ENCODE results near the gene KIF3C.
"Not testable (repeated sequence)": the region's sequence is repeated elsewhere in the genome, so short reads cannot be mapped to it uniquely, and the experiment has no call there.

KIF3C gene

GRCh38 chr2:25915944-25916772 is 66.1 kb downstream of the KIF3C start:
- DNase-seq (ENCODE audit: low read depth) = not testable (repeated sequence)

GRCh38 chr2:25915411-25915810 is 66.9 kb downstream of the KIF3C start:
- not testable (repeated sequence) for DNase-seq (ENCODE audit: low read depth)

GRCh38 chr2:25913696-25913973 is 68.7 kb downstream of the KIF3C start:
- not testable (repeated sequence) for DNase-seq (ENCODE audit: low read depth)

- DNase-seq (ENCODE audit: low read depth) = peak; percentile 8
Observed at GRCh38 chr2:25912851-25913695, 69.2 kb downstream of the KIF3C start.

- DNase-seq (ENCODE audit: low read depth) = not testable (repeated sequence)
Observed at GRCh38 chr2:25909574-25909973, 72.7 kb downstream of the KIF3C start.

- no peak for DNase-seq (ENCODE audit: low read depth)
Observed at GRCh38 chr2:25905126-25905525, 77.2 kb downstream of the KIF3C start.

- DNase-seq (ENCODE audit: low read depth) = no peak
Observed at GRCh38 chr2:25903216-25903776, 79.0 kb downstream of the KIF3C start.

- no peak for DNase-seq (ENCODE audit: low read depth)
Observed at GRCh38 chr2:25899404-25899970, 82.8 kb downstream of the KIF3C start.

- DNase-seq (ENCODE audit: low read depth) = no peak
Observed at GRCh38 chr2:25897506-25897905, 84.8 kb downstream of the KIF3C start.

GRCh38 chr2:25896308-25896707 is 86.0 kb downstream of the KIF3C start:
- DNase-seq (ENCODE audit: low read depth) = not testable (repeated sequence)

- DNase-seq (ENCODE audit: low read depth) = no peak
Observed at GRCh38 chr2:25895610-25896009, 86.7 kb downstream of the KIF3C start.

GRCh38 chr2:25895018-25895417 is 87.3 kb downstream of the KIF3C start:
- DNase-seq (ENCODE audit: low read depth) = no peak

- DNase-seq (ENCODE audit: low read depth) = no peak
Observed at GRCh38 chr2:25894135-25894830, 88.0 kb downstream of the KIF3C start.

GRCh38 chr2:25891672-25892071 is 90.6 kb downstream of the KIF3C start:
- DNase-seq (ENCODE audit: low read depth) = no peak

GRCh38 chr2:25887624-25888242 is 94.6 kb downstream of the KIF3C start:
- DNase-seq (ENCODE audit: low read depth) = no peak

GRCh38 chr2:25885933-25886332 is 96.4 kb downstream of the KIF3C start:
- no peak for DNase-seq (ENCODE audit: low read depth)

GRCh38 chr2:25881764-25882163 is 100.5 kb downstream of the KIF3C start:
- no peak for DNase-seq (ENCODE audit: low read depth)

GRCh38 chr2:25879133-25879730 is 103.1 kb downstream of the KIF3C start:
- DNase-seq (ENCODE audit: low read depth) = no peak

- DNase-seq (ENCODE audit: low read depth) = peak; percentile 93
Observed at GRCh38 chr2:25878361-25879132, 103.8 kb downstream of the KIF3C start, which contains the start of gene ASXL2. ASXL2 (minus strand) TSS chr2:25878487; CDS start chr2:25878222, 265 bp downstream.

All from GM04504 (cell line).